Astrocyte of the spinal cord (primary cell): ENCODE data around the gene ATOX1.

Experiments used
- DNase-seq: peaks from one replicate; pipeline ENCODE4 v3.0.0; 2011; ENCODE audit warnings: low read depth, low spot score
- H3K4me3 ChIP-seq: 2 replicates; pipeline ENCODE4 v1.5.1; 2011; ENCODE audit warnings: low read depth, mild to moderate bottlenecking, low read length, moderate library complexity
- in situ Hi-C: cut with HindIII; loops from 2 replicates; pipeline ENCODE4 v1.10.0; 2017; ENCODE audit warnings: low sequenced_read_pairs
- TF ChIP-seq, protein P1 (sequence below): IDR thresholded peaks from 2 replicates; pipeline ENCODE4 v1.5.1; 2012; ENCODE audit warnings: low read depth, mild to moderate bottlenecking, low read length, inconsistent platforms

The ATOX1 gene

DNA sequence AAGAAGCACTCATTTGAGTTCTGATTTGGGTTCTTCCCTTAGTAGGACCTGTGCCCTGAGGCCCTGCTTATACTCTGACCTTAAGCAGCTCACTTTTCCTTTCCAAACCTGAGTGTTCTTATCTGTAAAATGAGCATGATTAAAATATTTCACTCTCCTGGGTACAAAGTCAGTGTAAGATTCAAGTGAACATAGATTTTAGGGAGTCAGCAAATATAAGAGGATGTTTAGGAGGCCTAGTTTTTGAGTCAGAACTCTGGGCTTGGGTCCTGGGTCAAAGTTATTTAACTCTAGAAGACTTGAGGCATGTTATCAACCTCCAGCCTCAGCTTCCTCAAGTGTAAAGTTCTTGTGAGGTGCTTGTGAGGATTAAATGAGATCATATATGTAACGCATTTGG, 63.0 kb downstream of the ATOX1 start:
- H3K4me3 ChIP-seq = no peak overlapping the region
- TF ChIP-seq, protein P1, sequence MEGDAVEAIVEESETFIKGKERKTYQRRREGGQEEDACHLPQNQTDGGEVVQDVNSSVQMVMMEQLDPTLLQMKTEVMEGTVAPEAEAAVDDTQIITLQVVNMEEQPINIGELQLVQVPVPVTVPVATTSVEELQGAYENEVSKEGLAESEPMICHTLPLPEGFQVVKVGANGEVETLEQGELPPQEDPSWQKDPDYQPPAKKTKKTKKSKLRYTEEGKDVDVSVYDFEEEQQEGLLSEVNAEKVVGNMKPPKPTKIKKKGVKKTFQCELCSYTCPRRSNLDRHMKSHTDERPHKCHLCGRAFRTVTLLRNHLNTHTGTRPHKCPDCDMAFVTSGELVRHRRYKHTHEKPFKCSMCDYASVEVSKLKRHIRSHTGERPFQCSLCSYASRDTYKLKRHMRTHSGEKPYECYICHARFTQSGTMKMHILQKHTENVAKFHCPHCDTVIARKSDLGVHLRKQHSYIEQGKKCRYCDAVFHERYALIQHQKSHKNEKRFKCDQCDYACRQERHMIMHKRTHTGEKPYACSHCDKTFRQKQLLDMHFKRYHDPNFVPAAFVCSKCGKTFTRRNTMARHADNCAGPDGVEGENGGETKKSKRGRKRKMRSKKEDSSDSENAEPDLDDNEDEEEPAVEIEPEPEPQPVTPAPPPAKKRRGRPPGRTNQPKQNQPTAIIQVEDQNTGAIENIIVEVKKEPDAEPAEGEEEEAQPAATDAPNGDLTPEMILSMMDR = no peak
- in situ Hi-C loops = no loop called here
- DNase-seq = no peak

DNA sequence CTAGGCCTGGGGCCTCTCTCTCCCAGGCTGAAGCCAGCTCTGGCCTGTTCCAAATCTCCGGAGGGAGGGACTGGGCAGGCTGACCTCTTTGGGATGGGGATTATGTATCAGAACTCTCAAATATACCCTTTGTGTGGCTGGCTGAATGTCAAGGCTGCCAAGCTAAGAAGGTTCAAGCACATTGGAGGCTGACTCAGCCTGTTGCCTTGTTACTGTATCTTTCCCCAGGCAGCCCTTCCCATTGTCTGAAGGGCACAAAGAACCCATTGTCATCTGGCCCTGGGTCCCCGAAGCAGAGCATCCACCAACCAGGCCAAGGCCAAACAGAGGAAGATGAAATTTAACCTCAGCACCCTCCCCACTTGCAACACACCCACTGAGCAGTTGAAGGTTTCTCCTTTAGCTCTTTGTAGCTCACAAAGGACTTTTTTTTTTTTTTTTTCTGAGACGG, 64.4 kb downstream of the ATOX1 start:
- in situ Hi-C loops = no loop called here
- TF ChIP-seq, protein P1 = no peak
- DNase-seq = no peak

More for the DNA sequence above, 64.4 kb downstream of the ATOX1 start:
- H3K4me3 ChIP-seq = no peak overlapping the region
